Stimulated activated naive B cell treated with anti-CD40 and anti-IgM and Interleukin-4, amounts not matched to agents 10 μg/mL and 1 μg/mL and 100 μg/mL, for 72 hours (primary cell): ENCODE results near the gene FOXL3.

Source experiments
- ATAC-seq, 2 donors: fragments of 150-1000 bp; cut with Tn5 transposase; replicated peaks; 2 replicates each; pipeline ENCODE4 v1.10.0; 2021; ENCODE audit warnings: moderate library complexity in 1 of 2
- DNase-seq: peaks from one replicate; pipeline ENCODE4 v3.0.0; 2021
- H3K27ac Mint-ChIP-seq: one replicate; pipeline ENCODE4 v1.8.0; 2022; ENCODE audit warnings: mild to moderate bottlenecking, mixed read lengths
- H3K27me3 Mint-ChIP-seq, 2 donors: one replicate each; pipeline ENCODE4 v1.8.0; 2022; ENCODE audit warnings: mixed read lengths in 2 of 2
- H3K36me3 Mint-ChIP-seq, 2 donors: one replicate each; pipeline ENCODE4 v1.8.0; 2022; ENCODE audit warnings: mixed read lengths in 2 of 2, mild to moderate bottlenecking in 1 of 2
- H3K4me1 Mint-ChIP-seq, 2 donors: one replicate each; pipeline ENCODE4 v1.8.0; 2022; ENCODE audit warnings: mixed read lengths in 2 of 2, mild to moderate bottlenecking in 1 of 2
- H3K4me3 Mint-ChIP-seq, 2 donors: one replicate each; pipeline ENCODE4 v1.8.0; 2022; ENCODE audit warnings: mild to moderate bottlenecking in 2 of 2, mixed read lengths in 2 of 2, moderate library complexity in 1 of 2
- H3K9me3 Mint-ChIP-seq, 2 donors: one replicate each; pipeline ENCODE4 v1.8.0; 2022; ENCODE audit warnings: mixed read lengths in 2 of 2, mild to moderate bottlenecking in 1 of 2

FOXL3 gene

DNA sequence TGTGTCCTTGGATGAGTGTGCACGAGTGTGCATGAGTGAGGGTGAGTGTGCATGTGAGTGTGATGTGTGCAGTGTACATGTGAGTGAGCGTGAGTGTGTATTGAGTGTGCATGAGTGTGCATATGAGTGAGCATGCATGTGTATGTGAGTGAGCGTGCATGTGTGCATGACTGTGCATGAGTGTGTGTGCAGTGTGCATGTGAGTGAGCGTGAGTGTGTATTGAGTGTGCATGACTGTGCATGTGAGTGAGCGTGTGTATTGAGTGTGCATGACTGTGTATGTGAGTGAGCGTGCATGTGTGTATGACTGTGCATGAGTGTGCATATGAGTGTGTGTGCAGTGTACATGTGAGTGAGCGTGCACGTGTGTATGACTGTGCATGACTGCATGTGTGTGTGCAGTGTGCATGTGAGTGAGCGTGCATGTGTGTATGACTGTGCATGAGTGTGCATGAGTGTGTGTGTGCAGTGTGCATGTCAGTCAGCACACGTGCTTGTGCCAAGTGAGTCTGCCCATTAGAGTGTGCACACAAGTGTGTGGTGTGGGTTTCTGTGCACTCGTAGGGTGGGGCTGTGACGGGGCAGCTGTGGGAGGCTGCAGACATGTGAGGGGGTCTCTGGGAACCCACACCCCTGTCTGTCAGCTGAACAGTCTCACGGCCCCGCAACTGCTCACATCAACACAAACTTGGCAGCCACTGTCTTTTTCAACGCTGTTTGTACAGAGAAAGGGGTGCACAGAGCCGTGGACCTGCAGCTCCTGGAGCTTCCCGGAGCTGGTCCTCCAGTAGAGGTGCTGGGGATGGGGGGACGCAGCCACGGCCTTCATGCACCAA lies 14.8 kb downstream of the FOXL3 start:
- DNase-seq = no peak
- H3K4me3 Mint-ChIP-seq = no peak overlapping the region
- peaks cover 10 to 16% of the 10 kb centered on the region in 2 donors for H3K9me3 Mint-ChIP-seq
- H3K4me1 Mint-ChIP-seq = no peaks in the 10 kb centered on the region
- peaks cover 0 to 4% of the 10 kb centered on the region in 2 donors for H3K36me3 Mint-ChIP-seq
- no peak for ATAC-seq
- peak overlapping the region; percentile 42 for H3K27ac Mint-ChIP-seq
- H3K27me3 Mint-ChIP-seq = peaks cover 19 to 23% of the 10 kb centered on the region in 2 donors

DNA sequence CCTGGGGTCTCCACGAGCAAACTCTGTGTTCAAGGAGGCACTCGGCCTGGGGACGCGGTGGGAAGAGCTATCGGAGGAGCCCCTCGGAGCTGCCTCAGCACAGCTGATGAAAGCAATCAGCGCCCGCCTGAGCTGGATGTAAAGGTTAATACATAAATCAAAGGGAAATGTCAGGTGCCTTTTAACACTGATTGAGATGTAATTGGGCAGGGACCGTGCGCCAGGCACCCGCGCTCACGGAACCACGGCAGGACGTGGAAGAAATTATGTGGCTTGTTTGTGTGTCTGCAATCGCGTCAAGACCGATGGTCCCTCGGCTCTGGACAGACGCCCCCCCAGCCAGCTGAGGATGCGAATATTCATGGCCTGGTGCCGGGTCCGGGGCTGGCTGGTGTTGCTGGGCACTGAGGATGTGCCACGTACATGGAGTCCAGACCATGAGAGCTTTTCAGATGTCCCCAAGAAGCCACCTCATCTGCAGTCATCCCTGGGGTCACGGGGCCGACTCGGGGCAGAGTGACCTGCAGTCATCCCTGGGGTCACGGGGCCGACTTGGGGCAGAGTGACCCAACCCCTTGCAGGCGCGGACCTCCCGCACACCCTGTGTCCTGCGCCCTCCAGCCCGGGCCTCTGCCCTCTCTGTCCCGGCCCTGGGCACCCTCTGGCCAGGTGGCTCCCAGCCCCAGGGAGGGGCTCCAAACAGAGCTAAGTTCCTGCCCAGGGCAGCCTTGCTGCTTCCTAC lies 15.6 kb downstream of the FOXL3 start:
- ATAC-seq = no peak
- Mint-ChIP-seq H3K4me1 (no peaks in the 10 kb centered on the region), H3K36me3 (peaks cover 0 to 4% of the 10 kb centered on the region in 2 donors), H3K4me3 (no peak overlapping the region), H3K27me3 (peaks cover 19 to 23% of the 10 kb centered on the region in 2 donors), H3K27ac (peak overlapping the region; percentile 42), H3K9me3 (peaks cover 10 to 16% of the 10 kb centered on the region in 2 donors)
- no peak for DNase-seq

DNA sequence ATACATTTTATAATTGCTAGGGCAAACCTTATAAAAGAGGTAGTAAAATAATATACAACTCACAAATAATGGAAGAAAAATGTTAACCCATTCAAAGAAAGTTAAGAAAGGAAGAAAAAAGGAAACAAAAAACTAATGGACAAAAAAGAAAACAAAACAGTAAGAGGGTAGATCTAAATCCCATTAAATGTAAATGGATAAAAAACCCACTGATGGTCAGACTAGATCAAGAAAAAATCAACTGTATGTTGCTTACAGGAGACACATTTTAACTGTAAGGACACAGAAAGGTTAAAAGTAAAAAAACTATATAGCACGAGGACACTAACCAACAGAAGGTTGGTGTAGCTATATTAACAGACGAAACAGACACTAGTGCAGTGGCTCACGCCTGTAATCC lies 18.0 kb downstream of the FOXL3 start:
- no peaks in the 10 kb centered on the region for H3K4me1 Mint-ChIP-seq
- no peak overlapping the region for H3K4me3 Mint-ChIP-seq
- peaks cover 0 to 4% of the 10 kb centered on the region in 2 donors for H3K36me3 Mint-ChIP-seq
- ATAC-seq (no peak), DNase-seq (no peak)
- H3K9me3 Mint-ChIP-seq = peaks cover 10 to 16% of the 10 kb centered on the region in 2 donors
- H3K27me3 Mint-ChIP-seq = peaks cover 25 to 29% of the 10 kb centered on the region in 2 donors
- no peak overlapping the region for H3K27ac Mint-ChIP-seq

DNA sequence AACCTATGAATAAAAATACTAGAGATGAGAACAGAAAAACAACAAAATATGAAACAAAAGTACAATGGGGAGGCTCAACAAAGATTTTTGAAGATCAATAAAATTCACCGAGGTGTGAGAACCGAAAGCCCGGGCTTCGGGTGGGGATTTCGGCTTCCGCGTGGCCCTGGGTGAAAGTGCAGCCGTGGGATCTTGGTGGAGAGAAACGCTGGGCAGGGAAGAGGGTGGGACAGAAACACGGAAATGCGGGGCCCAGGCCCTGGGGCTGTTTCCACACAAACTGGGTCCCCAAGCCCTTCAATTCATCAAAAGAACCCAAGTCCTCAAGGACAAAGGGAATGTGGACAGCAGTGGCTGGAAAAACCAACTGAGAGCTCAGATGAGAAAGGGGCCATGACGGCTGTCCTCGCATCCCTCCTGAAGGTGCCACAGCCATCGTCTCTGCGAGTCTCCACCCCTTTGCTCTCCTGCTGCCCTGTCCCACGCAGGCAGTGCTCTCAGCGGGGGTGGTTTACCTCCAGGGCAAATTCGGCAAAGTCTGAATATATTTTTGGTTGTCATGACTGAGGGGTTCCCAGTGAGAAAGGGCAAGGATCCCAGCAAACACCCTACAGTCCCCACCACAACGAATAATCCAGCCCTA lies 19.7 kb downstream of the FOXL3 start:
- Mint-ChIP-seq H3K27me3 (peaks cover 17 to 25% of the 10 kb centered on the region in 2 donors), H3K4me1 (no peaks in the 10 kb centered on the region)
- no peak for ATAC-seq

DNA sequence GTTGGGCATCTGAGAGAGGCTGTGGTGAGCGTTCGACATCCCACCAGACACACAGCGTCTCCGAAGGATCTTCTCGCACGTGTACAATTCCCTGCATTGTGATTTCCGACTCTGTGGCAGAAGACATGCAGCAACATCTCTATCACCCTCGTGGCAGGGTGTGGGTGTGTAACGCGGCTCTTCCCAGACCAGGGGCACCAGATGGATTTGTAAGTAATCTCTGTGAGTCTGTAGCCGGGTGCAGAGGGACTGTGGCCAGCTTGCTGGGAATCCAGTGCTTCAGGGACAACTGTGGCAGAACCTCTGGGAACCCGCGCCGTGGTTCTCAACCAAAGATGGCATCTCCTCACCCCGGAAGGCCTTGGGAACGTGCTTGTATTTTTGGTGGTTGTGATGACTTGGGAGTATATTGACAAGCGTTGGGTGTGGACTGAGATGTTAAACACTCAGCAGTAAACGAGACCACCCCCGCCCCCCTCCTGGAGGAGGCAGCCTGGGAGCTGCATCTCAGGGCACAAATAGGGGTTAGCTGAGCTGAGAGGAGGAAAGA lies 21.2 kb downstream of the FOXL3 start:
- H3K4me1 Mint-ChIP-seq = no peaks in the 10 kb centered on the region
- H3K27ac Mint-ChIP-seq = no peak overlapping the region
- ATAC-seq (no peak), DNase-seq (no peak)
- peaks cover 0 to 4% of the 10 kb centered on the region in 2 donors for H3K36me3 Mint-ChIP-seq
- no peak overlapping the region for H3K4me3 Mint-ChIP-seq
- H3K9me3 Mint-ChIP-seq = peaks cover 8 to 15% of the 10 kb centered on the region in 2 donors
- H3K27me3 Mint-ChIP-seq = peaks cover 18 to 35% of the 10 kb centered on the region in 2 donors

More for the DNA sequence above, 19.7 kb downstream of the FOXL3 start:
- Mint-ChIP-seq H3K36me3 (peaks cover 0 to 4% of the 10 kb centered on the region in 2 donors), H3K27ac (no peak overlapping the region), H3K4me3 (no peak overlapping the region), H3K9me3 (peaks cover 5 to 11% of the 10 kb centered on the region in 2 donors)
- DNase-seq = no peak

DNA sequence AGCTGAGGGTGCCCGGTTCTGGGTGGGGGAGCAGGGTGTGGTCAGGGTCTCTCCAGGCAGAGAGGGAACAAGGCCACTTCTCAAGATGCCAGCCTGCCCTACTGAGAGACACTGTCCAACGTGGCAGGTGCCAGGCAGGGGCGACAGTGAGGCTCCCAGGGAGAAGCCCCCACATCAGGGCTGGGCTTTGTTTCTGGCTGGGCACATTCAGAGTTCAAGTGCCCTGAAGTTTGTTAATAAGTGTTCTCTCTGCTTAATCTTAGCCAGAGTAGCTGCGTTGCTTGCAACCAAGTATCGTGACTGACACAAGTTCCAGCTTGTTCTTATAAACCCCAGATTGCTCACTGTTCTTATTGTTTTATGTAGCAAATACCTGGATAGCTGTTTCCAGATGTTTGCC lies 21.8 kb downstream of the FOXL3 start:
- Mint-ChIP-seq H3K4me3 (no peak overlapping the region), H3K4me1 (no peaks in the 10 kb centered on the region), H3K9me3 (peaks cover 8 to 15% of the 10 kb centered on the region in 2 donors), H3K36me3 (peaks cover 0 to 4% of the 10 kb centered on the region in 2 donors), H3K27ac (no peak overlapping the region), H3K27me3 (peaks cover 24 to 38% of the 10 kb centered on the region in 2 donors)
- ATAC-seq (no peak), DNase-seq (no peak)

DNA sequence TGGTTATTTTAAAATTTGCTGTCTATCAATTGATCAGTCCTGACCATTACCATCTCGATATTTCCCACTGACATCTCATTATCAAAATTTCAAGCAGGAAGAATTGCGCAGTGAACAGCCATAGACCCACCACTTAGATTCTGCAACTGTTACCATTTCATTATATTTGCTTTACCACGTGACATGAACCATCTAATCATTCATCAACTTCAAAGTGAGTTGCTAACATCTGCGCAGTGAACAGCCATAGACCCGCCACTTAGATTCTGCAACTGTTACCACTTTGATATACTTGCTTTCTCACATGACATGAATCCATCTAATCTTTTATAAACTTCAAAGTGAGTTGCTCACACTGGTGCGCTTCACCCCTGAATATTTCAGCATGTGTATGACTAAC lies 22.5 kb downstream of the FOXL3 start:
- peaks cover 0 to 4% of the 10 kb centered on the region in 2 donors for H3K36me3 Mint-ChIP-seq

DNA sequence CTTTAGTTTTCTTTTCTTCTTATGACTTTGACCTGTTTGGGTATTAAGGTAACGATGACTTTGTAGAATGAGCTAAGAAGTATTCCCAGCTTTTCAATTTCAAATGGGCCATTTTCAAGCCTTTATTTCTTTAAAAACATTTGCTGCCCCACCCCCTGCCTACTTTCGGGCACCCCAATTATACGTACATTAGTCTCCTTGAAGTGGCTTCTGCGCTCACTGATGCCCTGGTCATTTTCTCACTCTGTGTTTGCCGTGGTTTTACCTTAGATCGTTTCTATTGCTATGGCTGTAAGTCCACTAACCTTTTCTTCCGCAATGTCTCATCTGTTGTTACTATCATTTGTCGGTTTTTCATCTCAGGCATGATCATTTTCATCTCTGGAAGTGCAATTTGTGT lies 24.9 kb downstream of the FOXL3 start:
- Mint-ChIP-seq H3K4me1 (no peaks in the 10 kb centered on the region), H3K36me3 (no peaks in the 10 kb centered on the region), H3K27me3 (peaks cover 49 to 58% of the 10 kb centered on the region in 2 donors), H3K4me3 (no peak overlapping the region), H3K27ac (no peak overlapping the region), H3K9me3 (peaks cover 3 to 4% of the 10 kb centered on the region in 2 donors)
- ATAC-seq (no peak), DNase-seq (no peak)

More for the DNA sequence above, 22.5 kb downstream of the FOXL3 start:
- H3K4me1 Mint-ChIP-seq = no peaks in the 10 kb centered on the region
- peaks cover 25 to 38% of the 10 kb centered on the region in 2 donors for H3K27me3 Mint-ChIP-seq
- H3K9me3 Mint-ChIP-seq = peaks cover 8 to 11% of the 10 kb centered on the region in 2 donors
- no peak overlapping the region for H3K4me3 Mint-ChIP-seq
- H3K27ac Mint-ChIP-seq = no peak overlapping the region
- DNase-seq (no peak), ATAC-seq (no peak)

DNA sequence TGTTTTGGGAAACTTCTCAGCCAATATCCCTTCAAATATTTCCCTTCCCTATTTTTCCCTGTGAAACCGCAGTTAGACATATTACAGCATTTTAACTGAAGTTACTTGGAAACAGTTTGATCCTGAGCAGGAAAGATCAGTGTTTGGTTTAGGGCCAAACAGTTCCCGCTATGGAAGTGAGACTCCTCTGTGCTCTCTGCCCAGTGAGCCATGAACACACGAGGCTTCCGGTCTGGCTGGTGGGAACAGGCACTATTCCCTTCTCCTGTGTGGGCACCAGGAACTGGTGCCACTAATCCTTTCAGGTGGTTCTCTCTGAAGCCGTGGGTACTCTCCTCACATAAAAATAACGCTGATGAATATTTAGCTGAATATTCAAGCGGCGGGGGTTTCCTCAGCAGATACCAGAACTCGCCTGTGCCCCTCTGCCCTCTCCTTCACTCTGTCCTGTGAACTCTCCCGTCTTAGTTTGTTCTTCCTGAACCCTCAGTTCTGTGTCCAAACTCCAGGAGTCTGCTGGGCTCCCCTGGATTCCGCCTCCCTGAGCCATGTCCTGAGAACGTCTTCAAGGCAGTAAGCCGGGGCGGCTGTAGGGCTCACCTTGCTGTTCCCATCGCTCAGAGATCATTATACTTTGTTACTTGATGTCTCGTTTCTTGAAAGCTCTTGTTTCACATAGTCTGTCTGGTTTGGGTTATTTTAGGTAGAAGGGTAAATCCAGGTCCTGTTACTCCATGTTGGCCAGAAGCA lies 25.7 kb downstream of the FOXL3 start:
- no peak overlapping the region for H3K27ac Mint-ChIP-seq
- no peak for ATAC-seq
- no peaks in the 10 kb centered on the region for H3K36me3 Mint-ChIP-seq
- DNase-seq = no peak
- H3K9me3 Mint-ChIP-seq = peaks cover 3 to 4% of the 10 kb centered on the region in 2 donors
- H3K27me3 Mint-ChIP-seq = peaks cover 58 to 64% of the 10 kb centered on the region in 2 donors
- no peak overlapping the region for H3K4me3 Mint-ChIP-seq
- no peaks in the 10 kb centered on the region for H3K4me1 Mint-ChIP-seq

DNA sequence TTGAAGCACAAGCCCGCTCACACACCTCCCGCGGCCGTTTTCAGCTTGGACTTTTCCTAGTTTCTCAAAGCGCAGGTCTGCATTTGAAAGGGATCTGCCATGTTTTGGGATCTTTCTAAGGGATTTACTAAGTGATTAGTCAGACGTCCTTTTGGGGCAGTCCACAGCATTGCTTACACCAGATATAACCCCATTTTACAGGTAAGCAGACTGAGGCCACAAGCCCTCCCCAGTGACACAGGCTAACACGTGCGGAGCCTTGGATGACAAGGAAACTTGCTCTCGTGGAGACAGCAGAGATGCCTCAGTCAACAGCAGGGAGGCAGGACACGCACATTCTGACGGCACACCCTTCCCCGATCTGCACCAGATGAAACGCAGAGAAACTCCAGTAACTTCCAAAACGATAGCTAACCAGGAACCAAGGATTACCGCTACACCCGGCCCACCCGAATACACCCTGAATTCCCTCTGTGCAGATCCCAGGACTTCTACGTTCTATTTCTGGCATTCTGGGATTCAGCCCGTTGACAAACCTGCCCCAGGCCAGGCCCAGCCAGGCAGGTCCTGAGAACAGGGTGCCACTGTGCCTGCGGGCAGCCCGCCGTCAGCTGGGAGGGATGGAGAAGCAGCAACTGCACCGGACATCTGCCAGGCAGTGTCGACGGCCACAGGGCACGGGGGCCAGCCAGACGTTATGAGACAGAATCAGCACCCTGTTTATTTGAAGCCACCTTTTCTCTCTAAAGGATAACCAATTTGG lies 27.9 kb downstream of the FOXL3 start:
- no peak overlapping the region for H3K27ac Mint-ChIP-seq
- no peak overlapping the region for H3K4me3 Mint-ChIP-seq
- H3K36me3 Mint-ChIP-seq = no peaks in the 10 kb centered on the region
- peaks cover 2 to 10% of the 10 kb centered on the region in 2 donors for H3K4me1 Mint-ChIP-seq
- no peak for DNase-seq
- no peak for ATAC-seq
- peaks cover 3 to 4% of the 10 kb centered on the region in 2 donors for H3K9me3 Mint-ChIP-seq
- peaks cover 57 to 68% of the 10 kb centered on the region in 2 donors for H3K27me3 Mint-ChIP-seq

DNA sequence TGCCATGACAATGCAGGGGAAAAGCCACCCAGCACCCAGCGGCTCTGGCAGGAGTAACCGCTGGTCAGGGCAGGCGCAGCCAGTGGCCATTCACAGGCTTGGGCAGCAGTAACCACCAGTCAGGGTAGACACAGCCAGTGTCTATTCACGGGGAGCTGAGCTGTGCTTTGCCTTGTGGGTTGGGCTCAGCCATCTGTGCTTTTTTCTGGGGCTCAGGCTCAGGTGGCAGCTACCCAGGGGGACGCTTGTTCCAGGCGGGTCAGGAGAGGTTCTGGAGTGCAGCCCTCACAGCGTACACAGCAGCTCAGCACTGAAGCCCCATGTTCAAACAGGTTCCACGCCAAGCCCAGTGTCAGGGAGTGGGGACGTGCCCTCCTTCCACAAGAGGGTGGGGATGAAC lies 28.5 kb downstream of the FOXL3 start:
- Mint-ChIP-seq H3K36me3 (no peaks in the 10 kb centered on the region), H3K27ac (no peak overlapping the region), H3K4me3 (no peak overlapping the region), H3K27me3 (peaks cover 57 to 65% of the 10 kb centered on the region in 2 donors), H3K9me3 (peaks cover 3 to 4% of the 10 kb centered on the region in 2 donors), H3K4me1 (peaks cover 2 to 10% of the 10 kb centered on the region in 2 donors)
- no peak for DNase-seq
- no peak for ATAC-seq

DNA sequence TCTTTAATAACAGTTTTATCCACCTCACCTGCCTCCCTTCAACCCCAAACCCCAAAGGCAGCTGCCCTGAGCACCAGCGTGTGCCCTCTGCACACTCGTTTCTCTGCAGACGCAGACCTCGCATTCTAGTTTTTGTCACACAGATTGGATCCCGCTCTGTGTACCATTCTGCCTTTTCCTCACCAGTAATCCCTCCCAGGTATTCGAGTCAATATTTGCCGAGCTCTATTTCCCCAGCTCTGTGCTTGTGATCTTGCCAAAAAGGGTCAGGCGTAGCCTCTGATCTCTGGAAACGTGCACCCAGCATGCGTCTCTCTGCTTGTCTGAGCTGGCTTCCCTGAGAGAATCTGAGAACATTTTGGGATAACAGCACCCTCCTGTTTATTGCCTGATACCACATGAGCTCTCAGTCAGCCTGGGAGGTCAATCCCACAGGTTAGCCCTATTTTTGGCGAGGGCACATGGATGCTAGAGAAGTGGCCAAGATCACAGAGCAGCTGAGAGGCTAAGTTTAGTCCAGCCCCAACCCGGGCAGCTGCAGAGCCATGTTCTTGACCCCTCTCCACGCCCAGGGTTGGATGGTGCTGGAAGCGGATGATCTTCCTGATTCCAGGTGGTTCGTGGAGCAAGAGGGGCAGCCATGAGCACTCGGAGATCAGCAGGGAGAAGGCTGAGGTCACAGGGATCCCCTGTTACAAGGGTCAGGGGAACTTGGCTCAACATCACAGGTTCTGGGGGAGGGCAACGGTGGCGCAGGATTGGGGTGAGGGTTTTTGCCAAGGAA lies 29.1 kb downstream of the FOXL3 start:
- DNase-seq = no peak
- ATAC-seq = no peak
- Mint-ChIP-seq H3K36me3 (no peaks in the 10 kb centered on the region), H3K4me3 (no peak overlapping the region), H3K27ac (no peak overlapping the region), H3K4me1 (peaks cover 2 to 10% of the 10 kb centered on the region in 2 donors), H3K27me3 (peaks cover 61% of the 10 kb centered on the region in 2 donors), H3K9me3 (peaks cover 3 to 4% of the 10 kb centered on the region in 2 donors)
